GM11168 (cell line): Measurements from ENCODE around the gene PRKCI.
"Not testable (repeated sequence)": the region's sequence is repeated elsewhere in the genome, so short reads cannot be mapped to it uniquely, and the experiment has no call there.

Experiments used
- in situ Hi-C: fragments of 300-500 bp; cut with MboI; formaldehyde crosslinking; loops from one replicate; pipeline ENCODE4 v1.12.0; 2022; ENCODE audit warnings: low sequenced_read_pairs; ENCODE audit not compliant: unreplicated experiment

PRKCI gene

GRCh38 chr3:170330366-170330765 is 108.1 kb downstream of the PRKCI start:
- in situ Hi-C loops, result no loop called here

- in situ Hi-C loops, result no loop called here
Observed at GRCh38 chr3:170331143-170331542, 108.9 kb downstream of the PRKCI start.

DNA sequence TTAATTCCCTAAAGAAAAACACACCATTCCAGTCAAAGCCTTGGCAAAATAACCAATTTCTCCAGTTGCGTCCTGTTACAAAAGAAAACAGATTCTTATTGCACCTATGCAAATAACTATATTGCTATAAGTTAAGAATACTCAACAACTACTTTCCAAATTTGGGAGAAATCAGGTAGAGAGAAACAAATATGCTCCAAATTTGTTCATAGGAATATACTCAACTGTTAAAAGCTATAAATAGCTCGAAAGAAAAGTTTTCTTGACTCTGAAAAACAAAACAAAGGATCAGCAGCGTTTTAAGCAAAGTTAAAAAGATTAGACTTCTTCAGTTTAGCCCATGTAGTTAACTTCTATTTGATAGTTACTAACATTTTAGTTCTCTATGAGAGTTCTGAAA is 115.2 kb downstream of the PRKCI start:
- in situ Hi-C loops, result no loop called here

DNA sequence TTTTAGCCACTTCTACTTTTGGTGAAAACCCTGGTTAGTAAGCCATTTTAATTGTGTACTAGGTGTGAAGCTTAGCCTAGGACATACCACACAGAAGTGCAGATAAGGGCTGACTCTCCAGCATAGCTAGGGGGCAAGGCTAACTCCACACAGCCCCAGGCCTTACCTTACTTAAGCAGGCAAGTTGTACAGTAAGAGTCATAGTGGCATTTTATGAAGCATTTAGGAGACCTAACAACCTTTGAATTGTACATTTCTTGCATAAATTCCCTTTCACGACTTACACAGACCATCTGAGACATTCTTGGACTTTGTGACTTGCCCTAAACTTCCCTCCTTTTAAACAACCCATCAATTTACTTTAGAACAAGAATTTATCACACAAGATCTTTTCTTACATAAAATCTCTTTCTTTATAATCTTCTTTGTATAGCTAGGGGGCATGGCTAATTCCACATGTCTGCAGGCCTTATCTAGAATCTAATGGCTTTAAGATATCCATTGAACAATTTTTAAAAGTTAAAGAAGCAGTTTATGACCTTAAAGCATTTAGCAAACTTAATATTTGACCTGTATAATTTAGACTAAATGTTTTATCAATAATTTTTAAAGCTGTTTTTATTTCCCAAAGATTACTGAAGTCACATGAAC is 116.6 kb downstream of the PRKCI start:
- in situ Hi-C loops, result no loop called here

DNA sequence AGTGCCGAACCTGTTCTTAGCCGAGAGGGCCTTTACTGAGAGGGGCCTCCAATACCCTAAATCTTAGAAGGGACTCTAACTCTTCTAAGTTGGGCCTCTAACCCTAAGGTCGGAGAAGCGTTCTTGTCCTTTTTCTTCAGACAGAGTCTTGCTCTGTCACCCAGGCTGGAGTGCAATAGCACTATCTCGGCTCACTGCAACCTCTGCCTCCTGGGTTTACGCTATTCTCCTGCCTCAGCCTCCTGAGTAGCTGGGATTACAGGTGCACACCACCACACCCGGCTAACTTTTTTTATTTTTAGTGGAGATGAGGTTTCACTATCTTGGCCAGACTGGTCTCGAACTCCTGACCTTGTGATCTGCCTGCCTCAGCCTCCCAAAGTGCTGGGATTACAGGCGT is 120.0 kb downstream of the PRKCI start:
- in situ Hi-C loops, result not testable (repeated sequence)

GRCh38 chr3:170343859-170344258 is 121.6 kb downstream of the PRKCI start:
- in situ Hi-C loops, result not testable (repeated sequence)

DNA sequence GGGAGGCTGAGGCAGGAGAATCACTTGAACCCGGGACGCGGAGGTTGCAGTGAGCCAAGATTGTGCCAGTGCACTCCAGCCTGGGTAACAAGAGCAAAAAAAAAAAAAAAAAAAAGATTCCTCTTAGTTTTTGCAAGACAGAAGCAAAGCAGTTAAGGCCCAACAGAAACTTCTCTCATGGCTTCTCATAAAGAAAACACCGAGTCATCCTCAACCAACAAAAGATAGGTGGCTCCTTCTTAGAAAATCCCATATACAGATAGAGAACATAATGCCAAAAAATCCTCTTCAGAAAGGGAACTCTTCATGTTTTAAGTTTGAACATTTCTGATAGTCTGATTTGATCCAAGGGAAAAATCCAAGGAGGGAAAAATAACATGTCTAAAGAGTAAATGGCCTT is 122.7 kb downstream of the PRKCI start:
- in situ Hi-C loops, result no loop called here

DNA sequence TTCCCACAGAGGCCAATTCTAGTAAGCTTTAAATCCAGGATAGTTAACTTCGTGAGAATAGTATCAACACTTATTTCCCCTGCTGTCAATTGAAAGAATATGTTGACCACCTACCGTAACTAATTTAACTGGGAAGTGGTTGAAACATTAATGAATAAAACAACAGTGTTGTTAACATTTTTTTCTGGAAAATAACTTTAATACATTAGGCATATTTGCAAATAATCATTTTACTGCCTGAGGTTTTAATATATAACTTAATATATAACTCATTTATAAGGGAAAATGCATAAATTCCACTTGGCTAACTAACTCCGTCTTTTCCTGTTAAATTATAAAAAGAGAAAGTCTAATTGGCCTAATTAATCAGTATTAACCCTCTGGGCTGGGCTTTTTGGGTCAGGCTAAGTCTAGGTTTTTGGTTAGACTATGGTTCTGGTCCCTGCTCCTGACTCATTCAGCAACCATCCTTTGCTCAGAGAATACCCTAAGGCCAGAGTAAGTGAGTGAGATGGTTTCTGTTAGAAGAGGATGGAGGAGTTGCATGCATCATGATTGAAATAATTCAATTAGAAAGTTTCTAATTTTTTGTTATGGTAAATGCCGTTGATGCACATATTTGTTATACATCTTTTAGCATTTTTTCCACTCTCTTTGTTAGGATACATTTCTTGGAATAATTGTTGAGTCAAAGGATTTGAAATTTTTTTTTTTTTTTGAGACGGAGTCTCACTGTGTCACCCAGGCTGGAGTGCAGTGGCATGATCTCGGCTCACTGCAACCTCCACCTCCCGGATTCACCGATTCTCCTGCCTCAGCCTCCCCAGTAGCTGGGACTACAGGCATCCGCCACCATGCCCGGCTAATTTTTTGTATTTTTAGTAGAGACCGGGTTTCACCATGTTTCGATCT is 124.5 kb downstream of the PRKCI start:
- in situ Hi-C loops, result no loop called here

GRCh38 chr3:170350515-170351413 is 128.5 kb downstream of the PRKCI start:
- in situ Hi-C loops, result no loop called here

DNA sequence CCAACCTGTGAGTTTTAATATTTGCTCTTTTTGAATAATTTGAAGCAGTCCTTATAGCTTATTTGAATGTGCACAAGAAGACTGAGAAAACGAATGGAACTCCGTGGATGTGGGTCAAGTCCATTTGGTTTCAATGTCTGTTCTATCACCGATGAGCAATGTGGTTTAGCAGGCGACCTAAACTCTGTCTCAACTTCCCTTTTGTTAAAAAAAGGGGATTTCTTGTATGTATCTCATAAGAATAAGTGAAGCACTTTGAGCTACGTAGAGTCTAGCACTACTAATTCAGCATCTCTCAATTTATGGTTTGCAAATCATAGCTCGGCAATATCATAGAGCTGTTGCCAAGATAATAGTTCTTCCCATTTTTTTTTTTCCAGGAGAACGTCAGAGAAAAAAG is 130.7 kb downstream of the PRKCI start:
- in situ Hi-C loops, result no loop called here

- in situ Hi-C loops, result no loop called here
Observed at GRCh38 chr3:170353485-170353884, 131.3 kb downstream of the PRKCI start.

DNA sequence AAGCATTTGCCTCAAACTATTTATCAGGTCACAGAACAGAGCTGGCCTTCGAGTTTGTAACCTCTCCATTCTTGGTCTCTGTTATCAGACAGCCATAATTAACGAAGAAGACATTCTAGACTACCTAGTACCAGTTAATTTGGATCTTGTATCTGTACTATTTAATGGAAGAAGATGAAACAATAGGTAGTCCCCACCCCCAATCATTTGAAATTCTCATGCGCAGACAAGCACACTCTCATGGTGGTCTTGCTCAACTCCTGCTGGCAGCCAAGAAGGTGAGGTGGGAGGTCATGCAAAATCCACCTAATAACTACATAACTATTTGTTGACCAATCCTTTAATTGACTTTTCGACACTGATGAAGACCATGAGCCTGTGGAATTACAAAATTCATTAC is 132.5 kb downstream of the PRKCI start:
- in situ Hi-C loops, result no loop called here
